HG03025 (cell line): ENCODE data around the gene NKAIN4.

ENCODE experiments used
- ATAC-seq: cut with Tn5 transposase; IDR thresholded peaks from one replicate; pipeline ENCODE4 v1.9.1; 2021; ENCODE audit warnings: mild to moderate bottlenecking, moderate library complexity; ENCODE audit not compliant: unreplicated experiment, low FRiP score

NKAIN4 gene

DNA sequence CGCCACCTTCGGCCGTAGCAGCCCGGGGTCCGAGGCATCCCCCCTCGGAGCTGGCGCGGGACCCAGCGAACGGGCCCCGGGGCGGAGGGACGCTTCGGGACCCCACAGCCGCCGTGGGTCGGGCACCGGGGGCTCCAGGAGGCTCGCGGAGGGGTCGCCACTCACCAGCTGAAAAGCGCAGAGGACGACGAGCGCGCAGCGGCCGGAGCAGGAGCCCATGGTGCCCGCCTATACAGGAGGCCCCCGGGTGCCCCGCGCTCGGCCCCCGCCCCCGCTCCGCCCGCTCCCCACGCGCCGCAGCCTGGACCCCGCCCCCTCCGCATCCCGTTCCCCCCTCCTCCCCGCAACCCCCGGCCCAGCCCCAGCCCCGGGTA lies at the start of gene NKAIN4:
TSS of gene NKAIN4 (minus strand) at position 232 of the 374 bp plus-strand sequence. CDS start at position 219, 13 bp downstream.
- ATAC-seq, result no peak

DNA sequence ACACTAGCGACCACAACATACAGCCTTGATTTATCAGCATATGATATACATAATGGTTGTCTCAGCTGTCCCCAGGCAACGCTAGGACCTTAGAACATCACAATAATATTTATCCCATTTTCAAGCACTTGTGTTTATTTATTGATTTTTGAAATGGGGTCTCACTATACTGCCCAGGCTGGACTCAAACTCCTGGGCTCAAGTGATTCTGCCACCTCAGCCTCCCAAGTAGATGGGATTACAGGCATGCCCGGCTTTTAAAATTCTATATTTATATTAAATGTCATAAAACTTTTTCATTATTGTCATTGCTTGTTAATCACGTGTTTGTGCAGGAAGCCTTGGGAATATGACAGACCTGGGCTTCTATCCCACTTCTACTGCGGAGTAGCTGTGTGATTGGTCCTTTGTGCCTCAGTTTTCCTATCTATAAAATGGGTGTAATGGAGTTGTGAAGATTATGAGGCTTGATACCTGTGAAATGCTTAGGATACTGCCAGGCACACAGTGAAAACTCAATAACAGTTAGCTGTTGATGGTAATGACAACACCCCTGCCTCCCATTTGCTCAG lies 48.9 kb upstream of the NKAIN4 start:
- no peak for ATAC-seq

DNA sequence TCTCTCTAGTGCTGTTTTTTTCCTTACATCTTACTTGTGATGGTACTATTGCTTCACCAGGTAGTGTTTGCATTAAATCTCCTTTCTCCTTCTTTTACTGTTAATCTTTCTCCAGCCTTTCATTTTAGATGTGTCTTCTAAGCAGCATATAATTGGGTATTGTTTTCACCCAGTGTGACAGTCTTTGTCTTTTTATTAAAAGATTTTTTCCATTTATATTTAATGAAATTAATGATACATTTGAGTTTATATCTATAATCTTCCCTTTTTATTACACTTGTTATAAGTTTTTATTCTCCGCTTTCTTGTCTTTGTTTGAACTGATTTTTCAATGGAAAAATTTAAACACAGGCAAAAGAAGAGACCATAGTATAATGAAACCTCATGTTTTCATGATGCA lies 47.4 kb upstream of the NKAIN4 start:
- ATAC-seq, result no peak

DNA sequence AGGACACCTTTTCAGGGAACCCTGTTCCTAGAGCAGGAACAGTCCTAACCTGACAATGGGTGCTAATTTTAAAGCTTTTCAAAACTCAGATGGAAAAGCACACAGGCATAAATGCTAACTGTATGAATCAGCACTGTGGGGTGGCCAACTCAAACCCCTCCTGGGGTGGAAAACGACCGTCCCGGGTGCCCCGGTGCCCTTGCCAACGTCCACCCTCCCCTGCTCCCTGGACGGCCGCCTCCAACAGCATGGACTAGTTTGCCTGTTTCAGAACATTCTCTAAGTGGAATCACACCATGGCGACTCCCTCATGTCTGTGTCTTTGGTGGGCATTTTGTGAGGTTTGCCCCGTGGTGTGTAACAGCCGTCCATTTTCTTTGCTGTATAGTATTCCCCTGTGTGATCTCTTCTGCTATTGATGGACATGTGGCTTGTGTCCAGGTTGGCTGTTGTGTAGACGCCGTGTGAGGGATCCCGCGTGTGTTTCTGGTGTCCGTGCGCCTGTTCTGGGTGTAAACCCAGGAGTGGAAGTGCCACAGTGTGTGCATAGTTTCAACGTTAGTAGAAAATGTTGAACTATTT lies 44.6 kb upstream of the NKAIN4 start:
- no peak for ATAC-seq

DNA sequence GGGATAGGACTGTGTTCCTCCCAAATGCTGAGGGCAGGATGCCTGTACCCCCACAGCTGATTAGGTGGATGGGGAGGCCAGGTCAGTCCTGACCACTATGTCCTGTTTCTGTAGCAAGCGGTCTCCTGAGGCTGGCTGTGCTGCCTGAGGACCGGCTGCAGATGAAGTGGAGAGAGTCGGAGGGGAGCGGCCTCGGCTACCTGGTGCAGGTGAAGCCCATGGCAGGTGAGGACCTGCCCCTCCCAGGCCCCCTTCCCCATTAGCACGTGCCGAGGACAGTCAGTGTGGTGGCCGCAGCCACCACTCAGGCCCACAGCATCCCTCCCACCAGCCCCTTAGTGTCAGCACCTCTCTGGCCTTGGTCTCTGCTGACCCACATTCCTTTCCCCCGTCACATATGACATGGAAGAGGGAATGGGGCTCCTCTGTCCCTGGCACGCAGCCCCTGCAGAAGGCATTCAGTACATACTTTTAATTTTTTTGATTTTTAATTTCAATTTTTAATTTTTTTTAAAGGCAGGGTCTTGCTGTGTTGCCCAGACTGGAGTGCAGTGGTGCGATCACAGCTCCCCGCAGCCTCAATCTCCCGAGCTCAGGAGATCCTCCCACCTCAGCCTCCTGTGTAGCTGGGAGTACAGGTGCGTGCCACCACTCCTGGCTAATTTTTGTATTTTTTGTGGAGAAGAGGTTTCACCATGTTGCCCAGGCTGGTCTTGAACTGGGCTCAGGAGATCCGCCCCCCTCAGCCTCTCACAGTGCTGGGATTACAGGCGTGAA lies 43.7 kb upstream of the NKAIN4 start:
- no peak for ATAC-seq

DNA sequence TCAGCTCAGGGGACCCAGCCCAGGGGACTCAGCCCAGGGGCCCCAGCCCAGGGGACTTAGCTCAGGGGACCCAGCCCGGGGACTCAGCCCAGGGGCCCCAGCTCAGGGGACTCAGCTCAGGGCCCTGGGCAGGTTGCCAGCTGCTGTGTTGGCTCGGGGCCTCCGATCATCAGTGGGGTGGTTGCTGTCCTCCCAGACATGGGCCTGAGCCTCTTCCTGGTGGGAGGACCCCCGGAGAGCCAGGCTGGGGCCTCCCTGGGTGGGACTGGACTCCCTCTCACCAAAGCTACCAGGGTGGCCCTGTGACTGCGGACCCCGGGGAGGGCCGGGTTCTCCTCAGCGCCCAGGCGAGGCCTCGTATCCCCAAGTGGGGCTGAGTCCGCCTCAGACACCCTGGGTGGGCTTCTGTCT lies 43.1 kb upstream of the NKAIN4 start:
- no peak for ATAC-seq

DNA sequence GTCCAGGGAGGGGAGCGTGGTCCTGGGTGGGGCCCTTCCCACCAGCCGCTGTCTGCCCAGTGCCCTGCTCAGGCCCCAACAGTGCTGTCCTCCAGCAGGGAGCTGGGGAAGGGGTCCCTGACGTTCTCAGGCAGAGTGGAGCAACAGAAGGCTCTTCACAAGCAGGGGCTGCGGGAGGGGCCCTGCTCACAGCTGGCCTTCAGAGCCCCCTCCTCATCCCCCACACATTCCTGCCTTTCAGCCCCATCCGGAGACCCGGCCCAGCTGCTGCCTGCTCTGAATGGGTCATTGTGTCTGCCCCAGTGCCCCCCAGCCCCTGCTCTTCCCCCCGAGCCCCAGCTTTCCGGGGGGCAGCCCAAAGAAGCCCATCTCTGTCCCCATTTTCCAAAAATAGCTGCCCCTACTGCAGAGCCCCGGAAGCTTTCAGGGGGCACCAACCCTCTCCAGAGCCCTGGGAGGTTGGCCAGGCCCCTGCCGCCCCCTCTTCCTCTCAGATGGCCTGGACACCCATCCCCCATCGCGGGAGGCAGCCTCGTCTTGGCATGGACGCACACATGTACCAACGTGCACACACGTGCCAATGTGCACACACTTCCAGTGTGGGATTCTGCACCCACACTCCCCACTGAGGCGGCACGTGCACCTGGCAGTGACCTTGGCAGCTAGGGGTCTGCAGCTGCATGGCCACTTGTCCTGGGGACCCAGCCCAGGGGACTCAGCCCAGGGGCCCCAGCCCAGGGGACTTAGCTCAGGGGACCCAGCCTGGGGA lies 42.5 kb upstream of the NKAIN4 start:
- ATAC-seq, result no peak

DNA sequence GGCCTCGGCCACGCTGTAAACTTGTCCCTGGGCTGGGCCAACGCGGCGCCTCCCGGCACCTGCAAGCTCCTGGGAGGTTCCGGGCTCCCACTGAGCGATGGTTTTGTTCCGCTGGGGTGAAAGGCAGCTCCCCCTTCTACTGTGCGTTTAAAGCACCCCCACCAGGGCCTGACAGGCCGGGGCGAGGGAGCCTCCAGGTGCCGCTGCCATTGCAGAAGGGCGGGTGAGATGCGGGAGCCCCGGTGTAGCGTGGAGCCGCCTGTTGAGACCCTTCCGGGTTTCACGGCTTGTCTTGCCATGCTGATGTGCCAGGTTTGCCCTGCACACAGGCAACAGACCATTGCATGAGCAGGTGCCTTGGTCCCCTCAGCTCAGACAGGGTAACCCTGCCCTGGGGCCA lies 41.6 kb upstream of the NKAIN4 start:
- ATAC-seq, result no peak

DNA sequence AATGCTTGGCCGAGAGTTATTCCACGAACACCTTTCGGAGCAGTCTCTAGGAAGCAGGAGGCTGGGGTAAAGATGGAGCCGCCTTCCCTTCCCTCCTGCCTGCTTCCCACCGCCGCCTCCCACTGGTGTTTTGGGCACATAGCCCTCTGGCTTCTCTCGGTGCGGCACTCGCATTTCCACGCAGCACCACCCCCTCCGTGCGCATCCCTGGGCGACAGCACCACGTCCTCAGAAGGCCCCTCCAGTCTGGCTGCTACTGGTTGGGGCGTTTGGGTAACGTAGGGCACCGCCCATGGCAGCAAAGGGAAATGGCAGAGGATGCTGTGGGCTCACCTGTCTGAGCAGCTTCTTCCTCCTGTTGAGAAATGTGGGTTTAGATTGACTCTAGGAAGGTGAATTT lies 41.2 kb upstream of the NKAIN4 start:
- no peak for ATAC-seq

DNA sequence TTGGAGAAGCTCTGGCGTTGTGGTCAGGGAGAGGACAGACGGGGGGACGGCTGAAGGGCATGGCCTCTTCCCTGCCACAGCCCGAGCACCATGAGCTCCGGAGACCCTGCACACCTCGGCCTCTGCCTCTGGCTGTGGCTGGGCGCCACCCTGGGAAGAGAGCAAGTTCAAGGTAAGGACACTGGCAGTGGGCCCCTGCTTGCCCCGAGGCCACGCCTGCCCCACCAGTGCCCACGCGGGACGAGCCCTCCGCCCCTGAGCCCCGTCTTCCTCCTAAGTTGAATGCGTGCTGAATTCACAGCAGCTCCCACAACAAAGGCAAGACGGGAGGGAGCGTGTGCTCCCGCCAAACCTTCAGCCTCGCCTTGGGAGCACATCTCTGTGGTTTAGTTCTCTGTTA lies 40.8 kb upstream of the NKAIN4 start:
- ATAC-seq, result no peak

DNA sequence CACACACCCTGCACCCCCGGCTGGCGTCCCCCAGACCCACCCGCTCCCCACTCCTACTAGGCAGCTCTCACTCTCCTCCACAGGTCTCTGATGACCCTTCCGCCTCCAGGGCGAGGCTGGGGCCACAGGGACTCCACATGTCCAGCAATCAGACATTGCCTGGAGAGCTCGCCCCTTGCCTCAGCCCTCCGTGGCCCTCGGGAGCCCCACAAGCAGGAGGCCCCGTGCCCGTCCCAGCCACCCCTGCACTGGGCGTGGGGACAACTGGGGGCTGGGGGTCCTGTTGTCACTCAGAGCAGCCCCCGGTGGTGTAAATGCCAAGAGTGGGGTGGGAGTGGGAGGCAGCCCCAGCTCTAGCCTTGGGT lies 40.3 kb upstream of the NKAIN4 start:
- ATAC-seq, result no peak

DNA sequence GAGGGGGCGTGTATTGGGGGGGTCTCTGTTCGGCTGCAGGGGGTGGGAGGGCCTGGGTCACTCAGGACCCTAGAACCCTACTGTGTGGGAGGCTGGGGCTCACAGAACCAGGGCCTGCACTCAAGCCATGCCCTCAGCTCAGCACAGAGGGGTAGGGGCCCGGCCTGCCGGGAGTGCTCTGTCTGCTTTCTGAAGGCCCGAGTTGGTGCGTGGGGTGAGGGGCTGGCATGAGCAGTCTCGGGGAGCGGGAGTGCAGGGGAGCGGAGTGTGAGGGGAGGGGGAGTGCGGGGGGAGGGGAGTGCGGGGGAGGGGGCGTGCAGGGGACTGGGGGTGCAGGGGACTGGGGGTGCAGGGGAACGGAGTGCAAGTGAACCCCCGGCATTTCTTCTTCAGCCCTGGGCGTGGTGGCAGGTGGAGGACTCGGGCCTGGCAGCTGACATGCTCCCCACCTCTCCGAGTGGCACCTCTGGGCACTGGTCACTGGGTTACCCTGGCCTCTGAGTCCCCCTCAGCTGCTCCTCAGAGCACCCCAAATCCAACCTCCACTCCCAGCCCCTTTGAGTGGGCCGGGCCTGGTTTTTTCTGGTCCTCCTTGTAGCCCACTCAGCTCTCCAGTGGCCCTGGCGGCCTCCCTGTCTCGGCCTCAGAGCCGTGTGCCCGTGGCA lies 39.7 kb upstream of the NKAIN4 start:
- ATAC-seq, result no peak

DNA sequence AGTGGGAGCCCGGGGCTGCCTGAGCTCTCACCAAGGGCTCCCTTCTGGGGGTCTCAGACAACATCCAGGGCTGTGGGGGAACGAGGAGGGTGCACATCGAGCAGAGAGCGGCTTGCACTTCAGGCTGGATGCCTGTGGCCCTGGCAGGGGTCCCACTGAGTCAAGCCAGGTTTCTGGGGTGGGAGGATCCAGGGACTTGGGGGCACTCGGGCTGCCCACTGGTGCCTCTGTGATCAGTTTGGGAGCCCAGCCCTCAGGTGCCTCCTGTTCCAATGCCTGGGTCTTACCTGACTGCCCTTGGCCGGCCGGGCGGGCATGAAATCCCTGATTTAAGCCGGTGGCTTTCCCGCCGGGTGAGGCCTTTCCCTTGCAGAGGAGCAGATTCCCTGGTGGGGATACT lies 39.2 kb upstream of the NKAIN4 start:
- ATAC-seq, result no peak

DNA sequence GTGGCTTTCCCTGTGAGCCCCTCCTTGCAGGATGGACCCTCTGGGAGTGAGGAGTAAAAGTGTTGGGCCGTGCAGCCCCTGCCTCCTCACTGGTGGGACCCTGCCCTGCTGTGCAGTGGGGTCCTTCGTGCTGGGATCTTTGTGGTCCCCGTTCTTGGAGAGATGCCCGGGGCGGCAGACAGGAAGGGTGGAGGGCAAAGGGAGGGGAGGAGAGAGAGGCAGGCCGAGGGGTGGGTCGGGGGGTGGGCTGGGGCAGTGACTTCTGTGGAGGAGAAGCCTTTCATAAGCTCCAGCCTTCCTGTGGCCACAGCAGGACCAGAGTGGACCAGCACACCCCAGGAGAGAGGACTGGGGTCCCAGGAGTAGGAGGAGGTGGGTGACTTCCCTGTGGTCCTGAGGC lies 38.6 kb upstream of the NKAIN4 start, which contains the start of gene COL20A1:
TSS of gene COL20A1 (plus strand) at position 283 of the 400 bp plus-strand sequence. CDS start 1,922 bp downstream, outside the sequence.
- ATAC-seq, result no peak

DNA sequence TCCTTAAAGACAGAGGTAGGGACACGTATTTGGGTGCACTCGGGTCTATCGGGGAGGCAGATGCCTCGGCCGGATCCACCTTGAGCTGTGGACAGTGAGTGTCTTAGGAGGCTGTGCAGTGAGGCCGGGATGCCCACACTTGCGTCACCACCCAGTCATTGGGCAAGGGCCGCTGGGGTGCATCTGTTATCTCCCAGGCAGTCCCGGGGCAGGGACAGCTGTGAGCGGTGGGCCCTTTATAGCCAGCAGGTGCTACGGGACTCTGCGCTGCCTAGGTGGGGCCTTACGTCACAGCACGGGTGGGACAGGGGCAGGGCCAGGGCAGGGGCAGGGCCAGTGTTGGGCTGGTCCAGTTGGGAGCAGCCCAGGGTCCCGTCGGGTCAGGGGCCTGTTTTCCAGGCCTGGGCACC lies 38.0 kb upstream of the NKAIN4 start:
- no peak for ATAC-seq

DNA sequence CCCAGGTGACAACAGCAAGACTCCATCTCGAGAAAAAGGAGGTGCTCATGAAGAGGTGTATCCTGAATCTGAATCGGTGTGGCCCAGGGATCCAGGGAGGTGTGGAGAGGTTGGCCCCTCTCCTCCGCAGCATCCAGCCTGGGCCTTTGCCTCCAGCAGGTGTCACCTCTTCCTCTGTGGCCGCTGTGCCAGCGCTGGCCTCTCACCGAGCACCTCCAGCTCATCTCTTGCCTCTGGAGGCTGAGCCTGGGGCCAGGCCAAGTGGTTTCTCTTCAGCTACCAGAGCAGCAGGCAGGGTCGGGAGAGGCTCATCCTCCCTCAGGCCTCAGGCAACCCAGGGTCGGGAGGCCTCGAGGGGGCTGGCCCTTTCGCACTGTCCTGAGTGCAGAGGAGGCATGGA lies 37.5 kb upstream of the NKAIN4 start:
- no peak for ATAC-seq

DNA sequence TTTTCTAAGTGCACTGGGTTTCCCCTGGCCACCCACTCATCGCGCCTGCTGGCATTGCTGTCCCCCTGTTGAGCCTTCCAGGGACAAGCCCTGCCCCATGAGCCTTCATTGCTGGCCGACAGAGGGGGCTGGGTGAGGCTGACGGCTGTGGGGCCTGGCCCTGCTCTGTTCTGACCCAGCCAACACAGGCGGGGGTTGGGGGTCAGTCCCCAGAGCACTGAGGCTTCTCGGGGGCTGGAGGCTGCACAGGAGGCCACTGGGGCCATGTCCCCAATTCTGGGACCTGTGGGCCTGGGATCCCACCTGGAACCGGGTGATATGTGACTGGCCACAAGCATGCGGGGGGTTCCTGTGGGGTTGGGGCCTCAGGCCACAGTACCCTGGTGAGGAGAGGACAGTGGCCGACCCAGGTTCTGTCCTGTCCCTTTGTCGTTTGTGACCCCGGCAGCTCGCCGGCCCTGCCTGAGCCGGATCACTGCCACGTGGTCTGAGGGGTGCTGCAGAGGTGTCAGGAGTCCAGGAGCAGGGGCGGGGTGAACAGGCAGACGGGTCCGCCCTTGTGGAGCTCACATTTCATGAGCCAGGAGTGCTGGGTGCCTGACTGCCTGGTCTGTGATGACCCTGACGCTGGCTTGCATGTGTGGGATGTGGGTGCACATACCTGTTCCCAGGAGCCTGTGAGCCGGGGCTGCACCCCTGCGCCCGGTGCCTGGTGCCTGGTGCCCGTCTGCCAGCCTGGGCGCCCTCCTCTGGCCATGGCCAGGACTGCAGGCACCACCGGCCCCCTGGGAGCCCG lies 36.6 kb upstream of the NKAIN4 start:
- no peak for ATAC-seq

DNA sequence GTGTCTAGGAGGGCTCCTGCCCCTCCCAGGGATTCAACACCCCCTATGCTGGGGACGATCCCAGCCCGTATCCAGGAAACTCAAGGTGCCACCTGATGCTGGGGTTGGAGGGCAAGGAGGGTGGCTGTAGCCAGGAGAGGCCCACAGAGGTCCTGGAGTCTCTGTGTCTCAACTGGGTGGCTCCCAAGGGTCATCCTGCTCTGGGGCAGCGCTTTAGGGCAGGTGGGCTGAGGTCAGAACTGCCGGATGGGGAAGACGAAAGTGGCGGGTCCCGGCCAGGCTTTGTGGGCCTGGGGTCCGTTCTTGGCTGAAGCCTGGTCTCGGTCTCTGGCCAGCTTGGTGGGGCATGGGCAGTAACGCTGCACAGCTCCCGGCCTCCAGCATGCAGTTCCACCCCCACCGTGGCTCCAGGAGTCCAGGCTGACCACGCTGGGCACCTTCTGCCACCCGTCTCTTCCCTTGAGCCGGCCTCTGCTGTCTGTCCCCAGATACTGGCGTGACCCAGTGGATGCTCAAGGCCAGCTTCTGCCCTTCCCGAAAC lies 35.9 kb upstream of the NKAIN4 start:
- no peak for ATAC-seq

DNA sequence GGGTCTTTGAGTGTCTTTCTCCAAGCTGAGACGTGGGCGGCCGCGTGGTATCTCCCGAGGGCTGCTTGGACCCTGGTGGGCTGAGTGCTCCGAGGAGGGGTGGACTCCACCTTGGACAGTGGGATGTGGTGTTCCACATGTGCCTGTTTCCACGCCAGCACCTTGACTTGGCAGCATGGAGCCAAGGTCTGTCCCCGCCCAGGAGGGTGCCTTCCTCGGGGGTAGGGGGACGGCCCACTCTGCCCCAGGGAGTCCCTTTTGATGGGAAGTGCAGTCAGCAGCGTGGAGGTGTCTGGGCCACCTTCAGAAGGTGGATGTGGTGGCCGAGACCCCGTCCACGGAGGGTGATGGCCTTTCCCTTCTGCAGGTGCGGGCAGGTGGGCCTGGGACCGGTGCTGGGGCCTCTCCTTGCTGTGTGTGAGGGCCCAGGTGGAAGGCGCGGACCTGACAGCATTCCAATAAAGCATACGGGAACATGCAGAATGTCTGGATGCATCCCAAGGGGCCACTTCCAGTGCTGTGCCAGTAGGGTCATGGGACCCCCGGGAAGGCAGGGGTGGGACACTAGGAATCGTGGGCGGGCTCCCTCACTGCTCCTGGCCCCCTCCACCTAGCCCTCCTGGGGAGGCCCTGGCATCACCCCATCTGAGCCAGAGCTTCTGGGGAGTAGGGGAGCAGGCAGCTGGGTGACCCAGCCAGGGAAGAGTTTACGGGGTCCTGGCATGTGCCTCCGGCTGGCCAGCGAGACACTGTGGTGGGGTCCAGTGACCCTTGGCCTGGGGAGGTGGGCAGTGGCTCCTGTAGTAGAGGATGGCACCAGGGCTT lies 35.3 kb upstream of the NKAIN4 start:
- ATAC-seq, result no peak
